HG02642 (cell line): ENCODE measurements around the gene UPK1B.
"Not testable (repeated sequence)": the region's sequence is repeated elsewhere in the genome, so short reads cannot be mapped to it uniquely, and the experiment has no call there.

Experiments
- ATAC-seq: cut with Tn5 transposase; IDR thresholded peaks from one replicate; pipeline ENCODE4 v1.9.1; 2021; ENCODE audit warnings: mild to moderate bottlenecking; ENCODE audit not compliant: unreplicated experiment, poor library complexity

The UPK1B gene

GRCh38 chr3:119220970-119221667 is 47.7 kb downstream of the UPK1B start:
- ATAC-seq, result no peak

GRCh38 chr3:119221779-119222320 is 48.5 kb downstream of the UPK1B start:
- ATAC-seq, result no peak

GRCh38 chr3:119222391-119222790 is 49.0 kb downstream of the UPK1B start:
- no peak for ATAC-seq

DNA sequence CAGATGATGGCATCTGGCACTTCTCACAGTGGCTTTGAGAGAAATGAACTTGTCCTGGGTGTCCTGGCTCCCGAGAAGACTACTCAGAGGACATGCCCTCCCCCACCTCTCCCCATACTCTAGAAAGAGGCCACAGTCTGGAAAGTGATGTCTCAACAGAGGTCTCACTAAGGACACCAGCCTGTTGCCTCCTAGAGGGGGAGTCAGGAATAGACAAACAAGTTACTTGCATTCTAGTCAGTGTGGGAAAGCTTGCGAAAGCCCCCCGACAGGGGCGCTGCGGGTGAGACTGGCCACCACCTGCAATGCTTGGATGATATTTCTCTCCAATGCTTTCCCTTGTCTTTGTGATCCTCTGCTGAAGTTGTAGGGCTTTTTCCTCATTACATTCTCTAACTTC is 50.1 kb downstream of the UPK1B start:
- ATAC-seq, result no peak

DNA sequence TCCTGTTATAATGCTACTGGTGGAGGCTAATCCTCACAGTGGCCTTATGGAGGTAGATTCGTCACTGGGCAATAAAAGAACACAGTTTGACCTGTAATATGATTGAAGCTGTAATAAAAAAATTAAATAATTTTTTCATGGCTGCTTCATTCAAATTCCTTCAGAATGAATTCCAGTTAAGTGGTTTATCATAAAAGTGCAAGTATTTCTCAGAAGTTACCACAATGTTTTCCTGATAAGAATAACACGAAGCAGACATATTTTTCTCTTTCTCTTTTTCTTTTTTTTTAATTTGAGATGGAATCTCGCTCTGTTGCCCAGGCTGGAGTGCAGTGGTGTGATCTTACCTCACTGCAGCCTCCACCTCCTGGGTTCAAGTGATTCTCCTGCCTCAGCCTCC is 51.7 kb downstream of the UPK1B start:
- no peak for ATAC-seq

GRCh38 chr3:119227070-119227850 is 53.9 kb downstream of the UPK1B start:
- no peak for ATAC-seq

- no peak for ATAC-seq
Observed at GRCh38 chr3:119228373-119229145, 55.2 kb downstream of the UPK1B start.

- no peak for ATAC-seq
Observed at GRCh38 chr3:119229190-119229589, 55.8 kb downstream of the UPK1B start.

- no peak for ATAC-seq
Observed at GRCh38 chr3:119230071-119230470, 56.7 kb downstream of the UPK1B start.

DNA sequence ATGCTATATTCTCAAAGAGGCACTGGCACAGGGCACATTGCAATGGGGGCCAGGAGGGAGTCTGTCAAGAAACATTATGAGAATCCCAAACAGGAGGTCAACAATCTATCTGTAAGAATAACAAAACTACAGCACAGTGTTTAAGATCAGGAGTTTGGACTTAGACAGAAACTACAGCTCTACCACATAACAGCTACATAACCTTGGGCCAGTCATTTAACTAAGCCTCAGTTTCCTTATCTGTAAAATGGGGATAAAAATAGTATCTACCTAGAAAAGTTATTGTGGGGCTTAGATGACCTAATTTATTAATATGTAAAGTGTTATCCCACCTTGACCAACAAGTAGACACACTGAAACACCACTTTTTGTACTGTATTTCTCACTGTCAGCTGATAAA is 57.3 kb downstream of the UPK1B start:
- no peak for ATAC-seq

DNA sequence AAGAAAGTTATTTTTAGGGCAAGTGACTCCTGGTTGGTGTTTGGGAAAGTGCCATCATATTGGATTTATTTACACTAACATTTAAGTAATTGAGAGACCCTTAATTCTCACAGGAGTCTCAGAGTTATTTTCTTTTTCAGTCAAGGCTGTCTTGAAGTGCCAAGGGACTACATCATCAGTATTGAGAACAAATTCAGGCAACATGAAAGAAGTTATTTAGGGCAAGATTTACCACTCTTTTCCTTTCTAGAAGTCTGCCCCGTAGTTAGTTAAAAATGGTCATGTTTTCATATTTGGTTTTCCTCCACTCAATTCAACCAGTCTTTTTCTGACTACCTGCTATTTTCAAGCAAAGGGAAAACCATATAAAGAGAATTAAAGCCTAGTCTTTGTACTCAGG is 61.2 kb downstream of the UPK1B start:
- ATAC-seq, result no peak

- ATAC-seq, result no peak
Observed at GRCh38 chr3:119235151-119235550, 61.8 kb downstream of the UPK1B start.

- ATAC-seq, result no peak
Observed at GRCh38 chr3:119236756-119237155, 63.4 kb downstream of the UPK1B start.

DNA sequence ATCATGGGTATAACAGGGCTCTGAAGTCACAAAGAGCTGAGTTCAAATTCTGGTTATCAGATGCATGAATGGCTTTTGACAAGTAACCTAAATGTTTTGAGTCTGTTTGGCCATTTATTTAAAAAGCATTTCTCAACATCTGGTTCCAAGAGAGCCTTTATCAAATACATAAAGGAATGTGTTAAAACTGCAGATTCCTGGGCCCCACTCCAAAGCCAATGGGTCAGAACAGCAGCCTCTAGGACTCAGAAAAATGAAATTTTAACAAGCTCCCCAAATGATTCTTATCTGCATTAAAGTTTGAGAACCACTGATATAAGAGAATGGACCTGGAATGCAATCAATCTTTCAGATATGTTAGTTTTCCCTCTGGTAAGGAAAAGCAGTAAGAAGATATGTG is 63.9 kb downstream of the UPK1B start:
- ATAC-seq, result no peak

- no peak for ATAC-seq
Observed at GRCh38 chr3:119238363-119238762, 65.0 kb downstream of the UPK1B start.

DNA sequence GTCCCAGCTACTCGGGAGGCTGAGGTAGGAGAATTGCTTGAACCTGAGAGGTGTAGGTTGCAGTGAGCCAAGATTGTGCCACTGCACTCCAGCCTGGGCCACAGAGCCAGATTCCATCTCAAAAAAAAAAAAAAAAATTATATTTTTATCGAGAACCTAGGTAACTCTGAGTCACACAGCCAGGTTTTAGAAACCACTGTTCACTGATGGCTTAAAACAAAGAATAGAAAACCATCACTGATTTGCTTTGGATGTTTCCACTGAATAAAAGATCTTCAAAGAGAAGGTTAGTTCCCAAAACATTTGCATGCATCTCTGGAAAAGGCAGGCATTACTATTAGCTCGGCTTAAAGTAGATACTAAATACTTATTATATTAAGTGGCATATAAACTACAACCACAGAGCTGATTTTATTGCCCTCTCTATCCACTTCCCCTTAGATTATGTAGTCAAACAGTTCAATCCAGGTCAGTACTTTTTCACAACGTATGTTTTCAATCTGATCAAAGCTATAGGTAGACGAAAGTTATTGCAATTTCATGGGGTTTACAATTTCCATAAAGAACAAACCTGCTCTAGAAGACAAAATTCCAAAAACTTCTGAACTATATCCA is 65.9 kb downstream of the UPK1B start:
- ATAC-seq, result no peak

DNA sequence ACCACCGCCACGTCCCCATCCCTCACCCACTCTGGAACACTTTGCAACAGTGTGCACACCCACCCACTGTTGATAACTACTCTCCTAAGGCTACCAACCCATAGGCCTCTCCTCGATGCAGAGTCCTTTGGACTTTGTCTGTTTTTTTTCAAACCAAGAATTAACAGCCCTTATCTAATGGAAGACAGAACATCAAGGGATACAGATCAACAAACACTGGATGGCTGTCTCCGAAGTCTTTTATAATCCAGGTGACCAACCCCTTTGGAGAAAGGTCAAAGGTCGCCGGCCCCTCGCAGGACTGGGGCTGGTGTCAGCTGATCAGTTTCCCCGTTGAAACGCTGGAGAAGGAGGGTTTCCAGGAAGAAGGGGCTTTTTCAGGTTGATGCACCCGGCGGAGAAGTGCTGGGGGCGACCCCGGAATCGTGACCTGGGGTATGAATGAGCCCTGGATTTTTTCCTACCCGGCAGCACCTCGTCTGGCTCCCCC is 66.7 kb downstream of the UPK1B start:
- ATAC-seq, result peak; percentile 21

DNA sequence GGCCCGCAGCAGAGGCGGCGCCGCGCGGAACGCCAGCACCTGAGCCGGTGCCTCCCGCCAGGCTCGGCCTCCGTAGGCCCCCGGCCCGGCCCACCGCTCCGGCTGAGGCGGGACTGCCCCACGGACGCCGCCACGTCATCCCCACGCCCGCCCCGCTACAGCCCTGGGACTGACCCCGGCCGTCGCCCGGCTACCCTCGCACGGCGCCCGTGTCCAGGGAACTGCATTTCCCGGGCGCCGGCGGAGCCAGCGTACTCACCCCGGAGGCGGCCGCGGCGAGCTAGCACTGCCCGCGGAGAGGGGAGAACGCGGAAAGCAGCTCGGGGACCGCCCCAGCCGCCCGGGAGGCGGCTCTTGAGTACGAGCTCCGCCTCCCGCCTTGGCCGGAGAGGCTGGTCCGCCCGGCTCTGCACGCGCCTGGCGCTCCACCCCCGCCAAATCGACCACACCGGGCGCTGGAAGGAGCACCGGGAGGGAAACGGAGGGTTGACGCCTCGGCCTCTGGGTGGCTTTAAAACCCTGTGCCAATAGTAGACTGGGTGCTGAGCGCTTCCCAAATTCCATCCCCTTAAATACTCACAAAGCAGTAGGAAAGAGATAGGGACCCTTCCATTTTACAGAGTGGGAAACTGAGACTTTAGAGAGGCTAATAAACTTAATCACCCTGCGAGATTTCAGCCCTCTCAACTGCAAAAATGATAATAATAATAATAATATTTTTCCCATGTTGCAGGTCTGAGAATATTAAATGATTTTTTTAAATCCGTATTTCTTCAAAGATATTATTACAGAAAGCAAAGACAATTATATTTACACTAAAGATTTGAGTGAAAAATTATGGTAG is 67.4 kb downstream of the UPK1B start, which contains the start of gene B4GALT4:
TSS of gene B4GALT4 (minus strand) at position 288 of the 844 bp plus-strand sequence. CDS start 10,779 bp downstream, outside the sequence.
- ATAC-seq, result peak; percentile 90

DNA sequence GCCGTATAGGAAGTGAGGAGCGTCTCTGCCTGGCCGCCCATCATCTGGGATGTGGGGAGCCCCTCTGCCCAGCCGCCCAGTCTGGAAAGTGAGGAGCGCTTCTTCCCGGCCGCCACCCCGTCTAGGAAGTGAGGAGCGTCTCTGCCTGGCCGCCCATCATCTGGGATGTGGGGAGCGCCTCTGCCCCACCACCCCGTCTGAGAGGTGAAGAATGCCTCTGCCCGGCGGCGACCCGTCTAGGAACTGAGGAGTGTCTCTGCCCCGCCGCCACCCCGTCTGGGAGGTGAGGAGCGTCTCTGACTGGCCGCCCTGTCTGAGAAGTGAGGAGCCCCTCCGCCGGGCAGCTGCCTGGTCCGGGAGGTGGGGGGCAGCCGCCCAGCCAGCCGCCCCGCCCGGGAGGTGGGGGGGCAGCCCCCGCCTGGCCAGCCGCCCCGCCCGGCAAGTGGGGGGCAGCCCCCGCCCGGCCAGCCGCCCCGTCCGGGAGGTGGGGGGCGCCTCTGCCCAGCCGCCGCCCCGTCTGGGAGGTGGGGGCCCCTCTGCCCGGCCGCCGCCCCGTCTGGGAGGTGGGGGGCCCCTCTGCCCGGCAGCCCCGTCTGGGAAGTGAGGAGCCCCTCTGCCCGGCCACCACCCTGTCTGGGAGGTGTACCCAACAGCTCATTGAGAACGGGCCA is 69.1 kb downstream of the UPK1B start:
- ATAC-seq, result not testable (repeated sequence)
